B cell (primary cell): ENCODE data around the gene TESK2. TPM values are rescaled to one million over a fixed set of nuclear protein-coding genes. Genes with fewer than 3 reads are reported as not detected.

ENCODE experiments used
- ATAC-seq: fragments of 200-7000 bp; cut with Tn5 transposase; one replicate; pipeline ENCODE4 v1.10.0; 2021; ENCODE audit warnings: low read depth, mild to moderate bottlenecking, moderate number of reproducible peaks, moderate library complexity
- CTCF ChIA-PET: fragments of 350-600 bp; sonication (Branson Sonifier 250); formaldehyde crosslinking; loops from one replicate; lab custom pipeline; 2021; ENCODE audit warnings: antibody characterized with exemption, inconsistent platforms; lab: Charles Lee
- POLR2A ChIA-PET: fragments of 350-600 bp; sonication (Branson Sonifier 250); formaldehyde crosslinking; loops from one replicate; lab custom pipeline; 2021; ENCODE audit warnings: antibody characterized with exemption; lab: Charles Lee
- DNase-seq: peaks from one replicate; pipeline ENCODE4 v3.0.0; 2013
- H2AFZ ChIP-seq: 2 replicates; pipeline ENCODE4 v1.6.1; 2012; ENCODE audit warnings: mild to moderate bottlenecking, low read depth, low read length; ENCODE audit not compliant: insufficient read depth, poor library complexity, severe bottlenecking
- H3K27ac ChIP-seq, 2 donors: 1 replicate in 1 of 2; 2 replicates in 1 of 2; pipeline ENCODE4 v1.5.1; 2012 to 2013; ENCODE audit warnings: low read length in 2 of 2, mild to moderate bottlenecking in 2 of 2, moderate library complexity in 1 of 2
- H3K27me3 ChIP-seq, 4 experiments: fragments of 200-600 bp in 1 of 4; sonication (generic) in 1 of 4; replicated peaks in 1 of 4; 1 replicate in 2 of 4; 2 replicates in 2 of 4; pipeline versions ENCODE4 v1.6.1 to v1.7.0; 2013 to 2016; ENCODE audit warnings: low read length in 3 of 4, mild to moderate bottlenecking in 2 of 4, mixed read lengths in 1 of 4, moderate library complexity in 1 of 4; ENCODE audit not compliant: insufficient read depth in 4 of 4, control insufficient read depth in 3 of 4; ENCODE audit errors: control extremely low read depth in 1 of 4
- H3K36me3 ChIP-seq, 2 experiments: replicated peaks in 1 of 2; 1 replicate in 1 of 2; 2 replicates in 1 of 2; pipeline versions ENCODE4 v1.6.1 to v1.7.1; 2013; ENCODE audit warnings: low read length in 1 of 2; ENCODE audit not compliant: insufficient read depth in 2 of 2, control insufficient read depth in 1 of 2; ENCODE audit errors: control extremely low read depth in 1 of 2, extremely low read depth in 1 of 2
- H3K4me1 ChIP-seq, 2 donors: fragments of 200-600 bp in 1 of 2; sonication (generic) in 1 of 2; 1 replicate in 1 of 2; 2 replicates in 1 of 2; pipeline versions ENCODE4 v1.5.1 to v1.6.1; 2013 to 2017; ENCODE audit warnings: low read length in 2 of 2; ENCODE audit not compliant: control insufficient read depth in 2 of 2, insufficient read depth in 2 of 2
- H3K4me2 ChIP-seq: replicated peaks from 2 replicates; pipeline ENCODE3; 2012; ENCODE audit warnings: mild to moderate bottlenecking, low read depth, low read length; ENCODE audit not compliant: poor library complexity, severe bottlenecking
- H3K4me3 ChIP-seq, 5 experiments: fragments of 200-600 bp in 1 of 5; sonication (generic) in 1 of 5; 1 replicate in 3 of 5; 2 replicates in 2 of 5; pipeline versions ENCODE4 v1.5.1 to v1.7.0; 2011 to 2016; ENCODE audit warnings: low read length in 4 of 5, mild to moderate bottlenecking in 4 of 5, low read depth in 2 of 5, control low read depth in 1 of 5, moderate library complexity in 1 of 5; ENCODE audit not compliant: insufficient read depth in 1 of 5; ENCODE audit errors: control extremely low read depth in 1 of 5, extremely low read depth in 1 of 5
- H3K79me2 ChIP-seq: fragments of 200-600 bp; sonication (generic); one replicate; pipeline ENCODE4 v1.6.0; 2016; ENCODE audit warnings: low read length; ENCODE audit not compliant: control insufficient read depth, insufficient read depth
- H3K9ac ChIP-seq: fragments of 200-600 bp; sonication (generic); 2 replicates; pipeline ENCODE4 v1.6.1; 2017; ENCODE audit warnings: mild to moderate bottlenecking, low read length, moderate library complexity
- H3K9me3 ChIP-seq, 3 donors: one replicate each; pipeline versions ENCODE4 v1.6.1 to v1.7.1; 2013; ENCODE audit warnings: low read length in 2 of 3; ENCODE audit not compliant: control insufficient read depth in 2 of 3, insufficient read depth in 1 of 3; ENCODE audit errors: control extremely low read depth in 1 of 3
- H4K20me1 ChIP-seq: 2 replicates; pipeline ENCODE4 v1.6.0; 2012; ENCODE audit warnings: mild to moderate bottlenecking, low read length; ENCODE audit not compliant: insufficient read depth, control insufficient read depth, poor library complexity, severe bottlenecking
- H3K27ac Mint-ChIP-seq: one replicate; pipeline ENCODE4 v1.8.0; 2021; ENCODE audit warnings: mixed read lengths
- H3K27me3 Mint-ChIP-seq: one replicate; pipeline ENCODE4 v1.8.0; 2021; ENCODE audit warnings: mixed read lengths
- H3K4me1 Mint-ChIP-seq: one replicate; pipeline ENCODE4 v1.8.0; 2021; ENCODE audit warnings: mixed read lengths
- H3K4me3 Mint-ChIP-seq: one replicate; pipeline ENCODE4 v1.8.0; 2021; ENCODE audit warnings: mixed read lengths
- H3K9me3 Mint-ChIP-seq: one replicate; pipeline ENCODE4 v1.8.0; 2022; ENCODE audit warnings: mixed read lengths; ENCODE audit not compliant: insufficient read depth
- CTCF ChIP-seq: fragments of 200-600 bp; IDR thresholded peaks from one replicate; pipeline ENCODE4 v1.8.0; 2022; ENCODE audit warnings: antibody characterized with exemption, mild to moderate bottlenecking
- EZH2 ChIP-seq: IDR thresholded peaks from 2 replicates; pipeline ENCODE4 v1.6.1; 2012; ENCODE audit warnings: borderline replicate concordance, low read depth, mild to moderate bottlenecking, moderate library complexity, low read length; ENCODE audit not compliant: insufficient read depth, poor library complexity, severe bottlenecking
- WGBS: methylation state at CpG from one replicate; pipeline ENCODE4 v1.1.5; 2013; ENCODE audit warnings: missing lambda C conversion rate; ENCODE audit not compliant: insufficient coverage; 5-methylcytosine and 5-hydroxymethylcytosine counted together
- intact Hi-C: fragments of 100-400 bp; cut with micrococcal nuclease; formaldehyde crosslinking; loops from one replicate; pipeline ENCODE4 v1.10.0; 2022
- polyA plus RNA-seq: library from polyadenylated mRNA; depleted of rRNA; stranded (reverse); fragments of >200 nt; gene quantifications from 2 replicates; pipeline ENCODE4 v1.2.3, GENCODE V29; 2012
- total RNA-seq, 2 donors: library from RNA; stranded (reverse); fragments of 120-200 nt in 1 of 2; gene quantifications; 1 replicate in 1 of 2; 2 replicates in 1 of 2; pipeline versions ENCODE4 v1.2.3 to v1.2.4, GENCODE V29; 2013 to 2022

TESK2 gene
- total and polyA plus RNA-seq, 2 donors (not counting 1 experiment from before 2014, with no cell fraction given): 21.7 to 27.0 TPM

DNA sequence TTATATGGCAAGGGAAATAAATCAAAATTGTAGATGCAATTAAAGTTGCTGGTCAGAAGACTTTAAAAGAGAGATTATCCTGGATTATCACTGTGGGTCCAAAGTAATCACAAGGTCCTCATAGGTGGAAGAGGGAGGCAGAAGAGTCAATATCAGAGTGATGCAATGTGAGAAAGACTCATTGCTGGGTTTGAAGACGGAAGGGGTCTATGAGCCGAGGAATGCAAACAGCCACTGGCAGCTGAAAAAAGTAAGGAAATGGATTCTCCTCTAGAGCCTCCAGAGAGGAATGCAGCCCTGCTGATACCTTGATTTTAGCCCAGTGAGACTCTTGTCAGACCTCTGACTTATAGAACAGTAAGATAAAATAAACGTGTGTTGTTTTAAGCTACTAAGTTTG lies 90.9 kb downstream of the TESK2 start:
- CTCF ChIA-PET: interaction anchor here (1.0 kb wide), 1 partner anchor 13 kb away, joined by 3 read pairs; no protein-coding TSS in a partner anchor
- H3K9ac ChIP-seq: no peak overlapping the region
- H3K9me3 ChIP-seq: no peaks in the 10 kb centered on the region
- TF ChIP-seq CTCF: no peak
- TF ChIP-seq EZH2: no peak
- H3K79me2 ChIP-seq: no peaks in the 10 kb centered on the region
- H3K36me3 ChIP-seq: no peaks in the 10 kb centered on the region
- 100% methylated on average over 2 of the region's 3 CpGs for WGBS
- no peak for ATAC-seq
- H3K4me2 ChIP-seq: no peak overlapping the region
- H4K20me1 ChIP-seq: no peaks in the 10 kb centered on the region
- H3K4me1 ChIP-seq: peaks cover 6 to 7% of the 10 kb centered on the region in 2 donors
- no peaks in the 10 kb centered on the region for H3K27me3 ChIP-seq
- DNase-seq: no peak
- Mint-ChIP-seq H3K4me3 (no peak overlapping the region), H3K4me1 (peaks cover 33% of the 10 kb centered on the region), H3K9me3 (no peaks in the 10 kb centered on the region), H3K27ac (peak overlapping the region; percentile 10), H3K27me3 (no peaks in the 10 kb centered on the region)
- intact Hi-C loops: no loop called here
- no peak overlapping the region for H3K4me3 ChIP-seq
- no peak overlapping the region for H2AFZ ChIP-seq
- H3K27ac ChIP-seq: no peak overlapping the region
- POLR2A ChIA-PET: interaction anchor here (1.6 kb wide), 1 partner anchor 12 kb away, joined by 3 read pairs; no protein-coding TSS in a partner anchor

DNA sequence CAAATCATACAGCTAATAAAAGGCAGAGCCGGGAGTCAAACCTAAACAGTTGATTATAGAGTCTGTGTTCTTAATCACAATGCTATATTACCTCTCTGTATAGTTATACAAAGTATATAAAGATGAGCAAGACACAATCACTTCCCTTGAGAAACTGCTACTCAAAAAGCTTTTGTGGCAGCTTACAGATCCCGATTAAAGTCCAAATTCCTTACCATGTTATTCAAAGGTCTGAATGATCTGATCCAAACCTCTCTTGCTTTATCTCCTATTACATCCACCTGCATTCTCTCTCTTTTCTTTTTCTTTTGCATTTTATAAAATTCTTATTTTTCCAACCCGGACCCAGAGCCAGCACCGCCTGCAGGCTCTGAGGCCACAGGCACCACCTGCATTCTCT lies 93.7 kb downstream of the TESK2 start:
- H3K27me3 ChIP-seq: no peaks in the 10 kb centered on the region
- no peak overlapping the region for H2AFZ ChIP-seq
- no peak overlapping the region for H3K4me3 Mint-ChIP-seq
- ChIA-PET CTCF (interaction anchor here (0.9 to 4.3 kb wide), 5 partner anchors 10 to 96 kb away, joined by 3 to 17 read pairs (median 7); no protein-coding TSS in a partner anchor), POLR2A (interaction anchor here (0.6 to 1.0 kb wide), 3 partner anchors 9 to 94 kb away, joined by 3 to 5 read pairs (median 3); no protein-coding TSS in a partner anchor)
- ATAC-seq (no peak), DNase-seq (no peak)
- H3K9me3 ChIP-seq: no peaks in the 10 kb centered on the region
- no peak overlapping the region for H3K4me2 ChIP-seq
- peak overlapping the region in 1 of 2 donors; percentile 5 for H3K27ac ChIP-seq
- WGBS: 100% methylated on average over 3 of the region's 4 CpGs
- no peak overlapping the region for H3K4me3 ChIP-seq
- H3K36me3 ChIP-seq: no peaks in the 10 kb centered on the region
- H3K9ac ChIP-seq: no peak overlapping the region
- no peak for TF ChIP-seq CTCF
- TF ChIP-seq EZH2: no peak
- H3K4me1 ChIP-seq: peaks cover 30 to 33% of the 10 kb centered on the region in 2 donors
- H3K4me1 Mint-ChIP-seq: peaks cover 41% of the 10 kb centered on the region
- H3K27ac Mint-ChIP-seq: peak overlapping the region; percentile 62
- no peaks in the 10 kb centered on the region for H3K27me3 Mint-ChIP-seq
- intact Hi-C loops: no loop called here
- H3K79me2 ChIP-seq: peaks cover under 1% of the 10 kb centered on the region
- H3K9me3 Mint-ChIP-seq: no peaks in the 10 kb centered on the region
- H4K20me1 ChIP-seq: no peaks in the 10 kb centered on the region
